Stimulated activated naive CD4-positive, alpha-beta T cell (primary cell): ENCODE results near the gene MSRB3.

Experiments used
- DNase-seq, 6 experiments: peaks; one replicate each; lab custom pipeline; 2025; lab: John Stamatoyannopoulos, UW

The MSRB3 gene

DNA sequence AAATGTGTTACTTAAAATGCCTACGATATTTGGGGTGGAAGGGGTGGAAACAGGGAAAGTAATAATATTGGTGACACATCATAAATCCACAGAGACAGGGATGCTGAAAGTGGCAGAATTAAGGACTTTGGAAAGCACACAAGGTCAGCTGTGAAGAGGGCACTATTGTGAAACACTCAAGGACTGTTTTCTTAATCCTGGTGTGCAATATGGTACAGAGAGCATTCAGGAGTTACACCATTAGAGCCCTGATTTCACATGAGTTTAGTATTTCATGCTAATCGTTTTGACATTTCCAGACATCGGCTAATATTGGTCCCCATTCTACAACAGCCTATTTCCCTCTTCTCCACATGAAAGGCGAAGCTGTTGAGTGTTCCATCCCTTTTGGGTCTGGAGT is 219.2 kb downstream of the MSRB3 start:
- DNase-seq = no peak

DNA sequence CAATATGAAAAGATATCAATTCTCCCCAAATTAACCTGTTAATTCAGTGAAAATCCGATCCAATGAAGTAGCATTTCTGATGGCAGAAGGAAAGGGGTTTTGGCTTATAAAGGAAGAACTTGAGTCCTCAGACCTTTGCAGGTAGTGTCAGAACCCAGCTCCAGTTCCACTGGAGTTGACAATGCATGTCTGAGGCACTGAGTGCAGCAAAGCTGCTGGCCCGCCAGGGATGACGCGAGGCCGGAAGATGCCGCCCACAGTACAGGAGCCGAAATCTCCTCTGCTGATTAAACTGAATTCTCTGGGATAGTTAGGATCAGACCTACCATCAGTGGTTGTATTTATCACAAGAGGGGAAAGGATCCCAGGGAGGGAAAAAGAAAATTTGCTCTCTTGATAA is 220.7 kb downstream of the MSRB3 start:
- DNase-seq = no peak

DNA sequence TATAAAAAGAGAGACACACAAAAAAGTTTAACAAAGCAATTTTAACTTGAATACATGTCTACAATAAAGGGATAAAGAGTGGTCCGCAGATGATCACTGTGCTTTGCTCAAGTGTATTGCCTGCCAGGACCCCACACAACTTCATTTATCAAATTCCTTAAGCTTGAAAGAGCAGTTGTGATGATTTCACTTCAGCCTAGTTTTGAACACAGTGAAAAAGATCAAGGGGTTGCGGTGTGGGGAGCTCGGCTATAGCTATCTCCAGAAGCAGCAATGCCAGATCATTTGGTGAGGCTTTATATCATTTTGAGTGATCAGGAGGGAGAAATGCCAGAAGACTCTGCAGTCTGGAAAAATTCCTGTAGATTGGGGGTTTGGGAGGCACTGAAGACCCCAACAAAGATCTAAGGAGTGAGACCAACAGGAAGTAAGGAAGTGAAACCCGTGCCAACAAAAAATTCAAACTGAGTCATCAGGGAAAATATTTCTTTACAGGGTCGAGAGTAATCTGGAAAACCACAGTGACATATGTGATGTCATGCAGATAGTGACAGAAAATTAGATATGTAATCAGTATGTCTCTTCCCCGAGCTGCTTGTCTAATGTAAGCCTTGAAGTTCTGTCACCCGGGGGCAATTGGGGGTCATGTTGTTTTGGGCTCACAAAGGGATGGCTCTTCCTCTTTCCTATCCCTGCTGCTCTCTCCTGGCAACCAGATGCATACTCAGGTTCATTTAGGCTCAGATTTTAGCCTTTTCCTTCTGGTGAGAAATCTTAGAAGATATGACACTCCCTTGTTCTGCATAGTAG is 221.8 kb downstream of the MSRB3 start:
- DNase-seq = no peak

DNA sequence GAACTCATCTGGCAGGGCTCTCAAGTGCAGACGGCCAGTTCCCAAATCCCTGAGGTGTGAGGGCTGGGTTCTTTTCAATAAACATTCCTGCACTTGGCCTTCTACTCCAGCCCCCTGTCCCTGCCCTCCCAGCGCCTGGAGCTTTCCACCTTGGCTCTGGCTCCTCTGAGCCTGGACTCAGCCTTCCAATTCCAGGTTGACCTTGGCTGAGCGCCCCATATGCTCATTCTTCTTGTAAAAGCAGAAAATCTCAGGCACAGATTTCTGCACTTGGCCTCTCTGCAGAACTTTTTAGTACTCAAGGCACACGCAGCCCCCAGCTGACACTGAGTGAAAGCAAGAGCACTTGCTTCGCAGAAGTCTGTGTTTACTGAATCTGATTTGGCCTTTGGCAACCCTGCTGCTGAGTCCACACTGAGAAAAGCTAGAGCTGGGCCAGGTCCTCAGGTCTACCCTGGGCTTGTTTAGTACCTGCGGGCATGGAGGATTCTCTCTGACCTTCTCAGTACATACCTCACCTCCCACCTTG is 222.7 kb downstream of the MSRB3 start:
- DNase-seq = no peak

DNA sequence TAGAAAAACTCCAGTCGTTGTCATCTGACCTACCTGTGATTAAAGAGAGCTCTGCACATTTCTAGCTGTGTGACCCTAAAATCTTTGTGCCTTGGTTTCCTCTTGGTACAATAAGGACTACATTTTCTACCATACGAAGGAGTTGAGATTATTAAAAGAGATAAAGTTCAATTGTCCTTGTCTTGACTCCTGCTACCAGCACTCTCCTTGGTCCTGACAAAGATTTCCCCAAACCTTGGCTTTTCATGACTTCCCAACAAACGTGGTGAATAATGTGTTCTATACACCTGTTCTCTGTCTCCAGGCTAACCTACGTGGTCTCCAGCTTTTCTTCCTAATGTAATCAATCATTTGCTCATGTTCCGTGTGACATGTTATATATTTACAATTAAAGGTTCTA is 223.5 kb downstream of the MSRB3 start:
- no peak for DNase-seq

DNA sequence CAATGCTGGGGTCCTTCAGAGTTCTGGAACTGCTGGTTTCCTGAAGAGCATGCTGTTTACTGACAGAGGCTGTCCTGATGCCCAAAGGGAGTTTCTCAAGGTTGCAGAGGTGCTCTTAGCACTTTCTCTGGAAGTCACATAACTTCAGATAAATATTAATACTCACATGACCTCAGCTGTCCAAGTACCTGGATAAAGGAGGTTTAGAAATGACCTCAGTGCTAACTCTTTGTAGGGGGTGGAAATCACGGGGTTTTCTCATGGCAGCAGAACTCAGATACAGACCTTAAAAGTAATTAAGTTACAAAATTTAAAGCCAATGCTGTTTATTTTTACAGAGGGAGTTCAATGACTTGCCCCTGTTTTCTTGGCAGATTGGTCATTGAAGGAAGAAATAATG is 225.9 kb downstream of the MSRB3 start:
- no peak for DNase-seq

DNA sequence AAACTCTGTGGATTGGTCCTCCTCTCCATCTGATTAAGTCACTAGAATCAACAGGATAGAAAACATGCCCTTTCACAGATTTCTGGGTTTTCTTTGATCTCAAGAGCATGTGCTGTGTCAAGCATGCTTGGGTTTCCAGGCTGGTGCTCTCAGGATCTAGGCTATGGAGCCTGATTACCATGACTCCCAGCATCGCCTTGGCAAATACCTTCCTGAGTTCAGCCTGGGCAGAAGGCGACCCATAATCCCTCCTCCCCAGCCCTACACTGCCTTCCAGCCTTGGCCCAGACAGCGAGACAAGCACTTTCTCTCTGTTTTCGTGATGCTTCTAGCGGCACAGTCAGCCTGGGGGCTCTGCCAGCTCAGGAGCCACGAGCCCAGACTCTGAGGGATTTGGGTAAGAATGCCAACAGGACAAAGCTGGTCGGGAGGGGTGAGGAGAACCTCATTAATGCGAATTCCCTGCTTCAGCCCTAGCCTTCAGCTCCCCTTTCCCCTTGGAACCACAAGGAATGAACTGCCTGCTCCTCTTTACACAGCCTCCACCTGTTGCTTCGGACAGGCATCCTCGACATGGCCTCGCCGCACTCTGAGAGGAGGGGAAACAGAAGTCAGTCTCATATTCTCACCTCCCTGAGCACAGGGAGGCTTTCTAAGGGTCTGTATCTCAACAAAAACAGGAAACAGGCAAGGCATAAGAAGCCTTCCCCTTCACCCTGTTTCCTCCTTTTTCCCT is 227.1 kb downstream of the MSRB3 start:
- DNase-seq = no peak

DNA sequence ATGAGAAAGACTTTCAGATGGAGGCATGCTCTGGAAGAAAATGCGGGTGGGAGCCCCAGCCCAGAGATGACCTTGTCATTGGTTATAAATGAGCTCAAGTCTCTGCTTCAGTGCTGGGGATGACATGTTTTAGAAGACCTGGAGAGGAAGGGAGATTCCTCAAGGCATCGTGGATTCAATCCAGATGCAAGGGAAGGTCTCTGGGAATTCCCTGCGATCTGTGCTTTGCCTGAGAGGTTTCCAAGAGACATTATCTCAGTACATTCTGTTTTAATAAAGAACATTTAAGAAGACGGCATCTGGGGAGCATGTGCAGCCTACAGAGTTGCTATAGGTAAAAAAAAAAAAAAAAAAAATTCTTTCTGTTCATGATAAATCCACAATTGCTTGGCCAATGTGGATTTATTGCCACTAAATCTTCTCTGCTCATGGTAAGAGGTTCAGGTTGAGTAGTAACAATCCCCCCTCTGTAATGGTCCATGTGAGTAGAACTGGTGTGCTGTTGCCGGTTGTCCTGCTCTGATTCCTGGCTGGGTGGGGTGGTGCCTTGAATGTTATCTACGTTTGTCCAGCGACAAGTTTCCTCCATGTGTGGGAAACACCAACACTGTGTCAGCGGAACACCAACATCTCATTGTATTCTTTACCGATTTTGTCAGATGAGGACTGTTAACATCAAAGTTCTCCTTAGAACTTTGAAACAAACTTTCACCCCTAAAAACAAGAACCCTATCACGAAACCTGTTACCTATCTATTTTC is 230.0 kb downstream of the MSRB3 start:
- no peak for DNase-seq

DNA sequence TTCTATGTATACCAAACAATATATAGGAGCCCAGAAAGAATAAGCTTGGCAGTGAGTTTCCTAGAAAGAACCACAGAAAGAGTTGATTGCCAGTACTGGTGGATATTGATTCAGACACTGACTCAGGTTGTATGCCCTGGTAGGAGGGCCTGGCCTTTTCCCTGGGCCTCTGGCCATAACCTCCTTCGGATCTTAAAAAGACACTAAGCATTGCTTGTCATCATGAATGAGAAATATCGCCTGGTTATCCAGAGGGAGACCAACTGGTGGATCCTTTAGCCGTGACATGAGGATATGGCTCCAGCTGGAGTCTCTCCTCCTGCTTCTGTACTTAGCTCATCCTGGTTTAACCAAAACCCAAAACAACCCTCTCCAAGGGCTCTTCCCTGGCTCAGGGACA is 231.5 kb downstream of the MSRB3 start:
- no peak for DNase-seq

DNA sequence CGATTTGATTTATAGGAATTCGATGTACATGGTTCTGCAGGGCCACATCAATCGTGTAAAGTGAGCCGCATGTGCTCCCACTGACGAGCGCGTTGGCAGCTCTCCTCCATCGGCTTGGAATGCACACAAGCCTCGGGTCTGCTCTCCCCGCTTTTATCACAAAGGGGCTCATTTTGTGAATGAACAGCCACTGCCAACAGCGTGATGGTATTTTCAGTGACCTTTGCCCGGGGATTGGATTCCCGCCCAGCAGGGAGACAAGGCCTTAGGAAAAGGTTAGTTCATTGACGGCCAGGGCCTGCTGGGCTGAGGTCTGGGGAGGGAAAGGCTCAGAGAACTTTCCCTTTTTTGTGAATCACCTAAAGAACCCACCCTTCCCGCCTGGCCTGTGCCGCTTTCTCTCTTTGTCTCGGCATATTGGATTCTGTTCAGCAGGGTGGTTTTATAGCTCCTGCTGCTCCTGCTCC is 232.1 kb downstream of the MSRB3 start:
- DNase-seq = no peak

DNA sequence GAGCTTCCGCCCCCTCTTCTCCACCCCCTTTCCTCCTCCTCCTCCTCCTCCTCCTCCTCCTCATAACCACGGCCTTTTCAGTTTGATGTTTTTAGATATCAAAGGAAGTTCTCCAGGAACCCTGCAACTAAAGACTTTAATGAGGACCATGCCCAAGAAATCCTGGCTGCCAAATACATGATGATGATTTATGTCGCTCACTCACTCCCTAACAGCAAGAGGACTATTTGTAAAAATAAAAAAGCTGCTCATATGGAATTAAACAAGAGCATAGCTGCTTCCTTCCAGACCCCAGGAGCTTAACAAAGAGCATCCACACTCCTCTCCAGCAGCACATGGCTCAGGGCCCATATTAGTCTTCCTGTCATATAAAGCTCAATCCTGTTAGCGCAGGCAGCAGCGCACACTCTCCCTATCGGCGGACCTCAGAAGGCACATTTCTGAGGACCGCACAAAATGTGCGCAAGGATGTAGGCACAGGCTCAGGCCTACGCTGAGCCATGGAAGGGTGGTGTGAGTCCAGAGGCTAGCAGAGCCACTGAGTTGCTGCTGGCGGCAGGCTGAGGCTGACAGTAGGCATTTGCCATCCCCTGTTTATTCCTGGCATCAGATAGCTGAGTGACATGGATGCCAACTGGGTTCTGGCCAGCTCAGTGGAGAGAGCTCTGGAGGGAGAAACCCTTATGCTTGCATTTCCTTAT is 232.8 kb downstream of the MSRB3 start:
- DNase-seq = no peak

DNA sequence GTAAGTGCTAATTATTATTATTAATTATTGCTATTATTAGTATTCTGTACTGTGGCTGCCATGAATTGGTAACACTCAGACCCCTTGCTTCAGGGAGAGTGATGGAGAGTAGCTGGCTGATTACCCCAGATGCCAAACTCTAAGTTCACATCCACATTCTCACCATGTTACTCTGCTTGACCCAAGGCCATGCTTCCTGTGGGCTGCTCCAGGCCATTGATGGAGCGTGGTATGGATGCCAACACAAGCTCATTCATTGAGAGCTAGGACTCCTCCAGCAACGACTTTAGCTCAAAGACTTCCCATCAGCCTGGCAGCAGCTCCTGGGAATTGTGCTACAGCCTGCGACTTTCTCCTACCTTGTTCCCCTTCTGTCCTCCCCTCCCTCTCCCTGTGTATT is 233.4 kb downstream of the MSRB3 start:
- DNase-seq = no peak
